ENCODE results near the gene PRDM8. TPM values are rescaled to one million over a fixed set of nuclear protein-coding genes. Genes with fewer than 3 reads are reported as not detected.

The PRDM8 gene
- total and polyA plus RNA-seq, 10 donors = 0.99 to 5.1 (median 3.0) TPM

- no peaks in the 10 kb centered on the region for H3K4me1 ChIP-seq
- TF ChIP-seq POLR2A (IDR thresholded peaks at IDR 0.05) (no peak), POLR2AphosphoS5 (IDR thresholded peaks at IDR 0.05) (no peak), CTCF (IDR thresholded peaks at IDR 0.05 in 8 of 11, conservative IDR thresholded peaks at IDR 0.05 in 3 of 11) (no peak)
- no peak overlapping the region for H3K27ac ChIP-seq
- no peaks in the 10 kb centered on the region for H3K36me3 ChIP-seq
- H3K27me3 ChIP-seq (replicated peaks in 1 of 7) = peaks cover 0 to 24% (median 0%) of the 10 kb centered on the region in 7 donors
- H3K9me3 ChIP-seq = no peaks in the 10 kb centered on the region
- no peak for DNase-seq
- intact Hi-C loops (cut with DNase I; ENCODE audit: low total_unique reads) = no loop called here
- no peak overlapping the region for H3K4me3 ChIP-seq
These were observed 55.6 kb downstream of the PRDM8 start for GRCh38 chr4:80252953-80253352.

GRCh38 chr4:80253510-80253909, 56.2 kb downstream of the PRDM8 start:
- Histone ChIP-seq H3K27ac (no peak overlapping the region), H3K36me3 (no peaks in the 10 kb centered on the region), H3K4me3 (no peak overlapping the region), H3K9me3 (no peaks in the 10 kb centered on the region), H3K27me3 (replicated peaks in 1 of 7) (peaks cover 0 to 29% (median 0%) of the 10 kb centered on the region in 7 donors), H3K4me1 (no peaks in the 10 kb centered on the region)
- 55 to 70% (median 62%) methylated on average over 4 of the region's 4 CpGs for WGBS, 5 donors
- DNase-seq = no peak
- intact Hi-C loops (cut with DNase I; ENCODE audit: low total_unique reads) = no loop called here
- TF ChIP-seq CTCF (IDR thresholded peaks at IDR 0.05 in 8 of 11, conservative IDR thresholded peaks at IDR 0.05 in 3 of 11) (no peak), POLR2AphosphoS5 (IDR thresholded peaks at IDR 0.05) (no peak), POLR2A (IDR thresholded peaks at IDR 0.05) (no peak)

Other genes starting within 250 kb of the PRDM8 start
- gene ANTXR2, start 124.3 kb upstream of the PRDM8 start, total RNA-seq = 10 to 100 TPM; 30.9 to 56.3 (median 43.3) TPM
- 1 to 10 TPM; 3.7 to 5.8 (median 5.1) TPM for gene ANTXR2, start 124.3 kb upstream of the PRDM8 start, polyA plus RNA-seq
- gene FGF5, start 69.2 kb downstream of the PRDM8 start, total RNA-seq = under 1 TPM in 1 of 7 donors, not detected in 6; 0.06 TPM
- not detected for gene FGF5, start 69.2 kb downstream of the PRDM8 start, polyA plus RNA-seq
- gene CFAP299, start 138.2 kb downstream of the PRDM8 start, total RNA-seq = not detected
- gene CFAP299, start 138.2 kb downstream of the PRDM8 start, polyA plus RNA-seq = under 1 TPM in 1 of 3 donors, not detected in 2; 0.11 TPM

All from spleen (tissue), 11 donors.